Esophagus mucosa (tissue), 1 donor: ENCODE results near the gene FBXW8. TPM values are rescaled to one million over a fixed set of nuclear protein-coding genes. Genes with fewer than 3 reads are reported as not detected.

Experiments
- total RNA-seq: library from RNA; stranded (reverse); gene quantifications from one replicate; pipeline ENCODE4 v1.2.4, GENCODE V29; 2023
- donor health status: DM: yes; HTN: yes; CAD: no.

FBXW8 gene
- total RNA-seq, 1 donor from 2014 or later, result 8.0 TPM

Other genes with a start within 250 kb of the FBXW8 start
- gene SPRING1, start 172.9 kb upstream of the FBXW8 start, total RNA-seq, result 22.7 TPM
- 1.1 TPM for gene RNFT2, start 172.6 kb upstream of the FBXW8 start, total RNA-seq
- gene HRK, start 29.5 kb upstream of the FBXW8 start, total RNA-seq, result 1.5 TPM
- gene TESC, start 188.5 kb downstream of the FBXW8 start, total RNA-seq, result 0.56 TPM